Activated T-helper 2 cell treated with anti-CD3 and anti-CD28 coated beads, Interferon-gamma antibody, Interleukin-2, Interleukin-4, amounts not matched to agents 10 μg/mL and 5 μg/mL and 100 μg/mL, durations not matched to agents 14 hours and 24 hours and 36 hours (primary cell): ENCODE data around the gene MPHOSPH10. TPM values are rescaled to one million over a fixed set of nuclear protein-coding genes. Genes with fewer than 3 reads are reported as not detected.
"Not testable (repeated sequence)": the region's sequence is repeated elsewhere in the genome, so short reads cannot be mapped to it uniquely, and the experiment has no call there.

Experiments
- DNase-seq: peaks from one replicate; pipeline ENCODE4 v3.0.0; 2021; ENCODE audit warnings: low spot score
- H3K27ac Mint-ChIP-seq: one replicate; pipeline ENCODE4 v1.8.0; 2021; ENCODE audit warnings: mixed read lengths
- H3K27me3 Mint-ChIP-seq: one replicate; pipeline ENCODE4 v1.8.0; 2021; ENCODE audit warnings: low read depth, mixed read lengths
- H3K36me3 Mint-ChIP-seq: one replicate; pipeline ENCODE4 v1.8.0; 2021; ENCODE audit warnings: low read depth, mixed read lengths
- H3K4me1 Mint-ChIP-seq: one replicate; pipeline ENCODE4 v1.8.0; 2021; ENCODE audit warnings: low read depth, mixed read lengths
- H3K4me3 Mint-ChIP-seq: one replicate; pipeline ENCODE4 v1.8.0; 2021; ENCODE audit warnings: low read depth, mild to moderate bottlenecking, moderate library complexity, mixed read lengths
- H3K9me3 Mint-ChIP-seq: one replicate; pipeline ENCODE4 v1.8.0; 2021; ENCODE audit warnings: mixed read lengths
- intact Hi-C: fragments of 100-400 bp; cut with micrococcal nuclease; formaldehyde crosslinking; loops from one replicate; pipeline ENCODE4 v1.15.1; 2023
- total RNA-seq: library from RNA; stranded (reverse); gene quantifications from 2 replicates; pipeline ENCODE4 v1.2.3, GENCODE V29; 2022

MPHOSPH10 gene
- total RNA-seq, 1 donor from 2014 or later, result 52.3 TPM

DNA sequence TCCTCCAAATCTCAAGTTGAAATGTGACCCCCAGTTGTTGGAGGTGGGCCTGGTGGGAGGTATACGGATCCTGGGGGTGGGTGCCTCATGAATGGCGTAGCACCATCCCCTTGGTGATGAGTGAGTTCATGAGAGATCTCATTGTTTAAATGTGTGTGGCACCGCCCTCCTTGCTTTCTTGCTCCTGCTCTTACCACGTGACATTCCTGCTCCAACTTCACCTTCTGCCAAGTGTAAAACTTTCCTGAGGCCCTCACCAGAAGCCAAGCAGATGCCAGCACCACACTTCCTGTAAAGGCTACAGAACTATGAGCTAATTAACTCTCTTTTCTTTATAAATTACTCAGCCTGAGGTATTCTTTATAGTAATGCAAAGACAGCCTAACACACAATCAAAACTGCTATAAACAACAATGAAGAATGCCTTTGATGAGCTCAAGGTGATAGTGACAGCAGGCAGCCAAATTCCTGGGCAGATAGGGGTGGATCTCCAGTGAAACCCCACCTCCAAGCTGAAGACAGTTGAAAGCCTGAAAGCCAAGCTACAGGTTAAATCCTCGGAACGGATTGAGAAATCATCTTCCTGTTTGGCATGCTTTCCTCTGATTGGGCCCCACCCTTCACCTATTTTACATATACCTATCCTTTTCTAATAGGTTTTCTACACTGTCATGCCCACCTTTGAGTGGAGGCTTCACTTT is 27.3 kb upstream of the MPHOSPH10 start:
- intact Hi-C loops, result no loop called here
- no peak overlapping the region for H3K4me3 Mint-ChIP-seq
- no peaks in the 10 kb centered on the region for H3K9me3 Mint-ChIP-seq
- DNase-seq, result no peak
- no peak overlapping the region for H3K27ac Mint-ChIP-seq
- peaks cover 1% of the 10 kb centered on the region for H3K36me3 Mint-ChIP-seq
- peaks cover 4% of the 10 kb centered on the region for H3K4me1 Mint-ChIP-seq
- peaks cover 2% of the 10 kb centered on the region for H3K27me3 Mint-ChIP-seq

DNA sequence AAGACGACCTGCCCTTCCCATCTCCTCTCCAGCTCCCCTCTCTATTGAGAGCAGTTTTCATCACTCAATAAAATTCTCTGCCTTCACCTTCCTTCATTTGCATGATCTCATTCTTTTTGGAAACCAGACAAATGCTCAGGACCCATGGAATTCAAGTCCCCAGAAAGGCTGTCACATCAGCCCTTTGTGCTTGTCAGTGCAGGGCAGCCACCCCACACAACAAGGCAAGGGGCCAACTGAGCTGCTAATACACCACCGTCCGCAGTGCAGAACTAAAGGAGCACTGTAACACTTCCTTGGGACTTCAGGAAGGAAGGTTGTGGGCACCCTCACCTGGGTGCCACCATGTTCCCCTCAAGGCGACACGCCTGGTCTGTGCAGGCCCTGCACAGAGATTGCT is 26.6 kb upstream of the MPHOSPH10 start:
- Mint-ChIP-seq H3K27me3 (peaks cover 2% of the 10 kb centered on the region), H3K9me3 (no peaks in the 10 kb centered on the region), H3K4me1 (peaks cover 4% of the 10 kb centered on the region), H3K4me3 (no peak overlapping the region), H3K27ac (no peak overlapping the region), H3K36me3 (peaks cover 6% of the 10 kb centered on the region)
- intact Hi-C loops, result no loop called here
- DNase-seq, result no peak

DNA sequence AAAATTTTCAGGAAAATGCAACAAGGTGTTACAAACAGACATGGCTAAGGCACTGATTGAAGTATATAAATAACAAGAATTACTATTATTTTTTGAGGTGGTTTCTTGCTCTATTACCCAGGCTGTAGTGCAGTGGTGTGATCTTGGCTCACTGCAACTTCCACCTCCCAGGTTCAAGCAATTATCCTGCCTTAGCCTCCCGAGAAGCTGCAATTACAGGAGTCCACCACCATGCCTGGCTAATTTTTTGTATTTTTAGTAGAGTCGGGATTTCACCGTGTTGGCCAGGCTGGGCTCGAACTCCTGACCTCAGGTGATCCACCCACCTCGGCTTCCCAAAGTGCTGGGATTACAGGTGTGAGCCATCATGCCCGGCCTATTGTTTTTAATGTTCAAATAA is 24.0 kb upstream of the MPHOSPH10 start:
- H3K27me3 Mint-ChIP-seq, intact Hi-C loops, H3K9me3 Mint-ChIP-seq, H3K4me1 Mint-ChIP-seq, H3K27ac Mint-ChIP-seq, H3K4me3 Mint-ChIP-seq, DNase-seq: not testable (repeated sequence)
- H3K36me3 Mint-ChIP-seq, result peaks cover 16% of the 10 kb centered on the region

DNA sequence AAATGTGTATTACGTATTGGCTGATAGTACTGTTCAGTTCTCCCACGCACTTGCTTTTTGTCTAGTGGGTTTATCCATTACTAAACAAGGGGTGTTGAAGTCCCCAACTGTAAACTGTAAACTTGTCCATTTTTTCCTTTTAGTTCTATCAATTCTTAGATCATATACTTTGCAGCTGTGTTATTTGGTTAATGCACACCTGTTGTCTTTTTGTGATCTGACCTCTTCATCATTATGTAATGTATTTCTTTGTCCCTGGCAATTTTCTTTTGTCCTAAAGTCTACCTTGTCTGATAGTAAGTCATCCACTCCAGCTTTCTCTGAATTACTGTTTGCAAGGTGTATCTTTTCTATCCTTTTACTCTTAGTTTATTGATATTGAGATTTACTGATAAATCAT is 22.3 kb upstream of the MPHOSPH10 start:
- Mint-ChIP-seq H3K36me3 (peaks cover 19% of the 10 kb centered on the region), H3K4me3 (no peak overlapping the region), H3K9me3 (no peaks in the 10 kb centered on the region), H3K27me3 (no peaks in the 10 kb centered on the region), H3K27ac (no peak overlapping the region), H3K4me1 (peaks cover 8% of the 10 kb centered on the region)
- no peak for DNase-seq
- intact Hi-C loops, result no loop called here

DNA sequence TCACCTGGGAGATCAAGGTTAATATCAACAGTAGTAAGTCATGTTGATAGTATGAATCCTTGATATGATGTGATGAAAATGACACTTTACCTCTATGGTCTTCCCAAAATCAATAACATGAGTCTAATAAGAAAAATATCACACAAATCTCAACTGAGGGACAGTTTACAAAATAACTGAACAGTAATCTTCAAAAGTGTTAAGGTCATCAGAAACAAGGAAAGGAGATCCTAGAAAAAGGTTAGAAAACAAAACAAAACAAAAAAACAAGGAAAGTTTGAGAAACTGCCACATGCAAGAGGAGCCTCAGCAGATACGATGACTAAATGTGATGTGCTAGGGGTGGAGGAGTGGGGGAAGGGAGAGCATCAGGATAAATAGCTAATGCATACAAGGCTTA is 16.6 kb upstream of the MPHOSPH10 start:
- Mint-ChIP-seq H3K4me1 (peaks cover 8% of the 10 kb centered on the region), H3K27me3 (no peaks in the 10 kb centered on the region), H3K9me3 (no peaks in the 10 kb centered on the region), H3K27ac (no peak overlapping the region), H3K4me3 (no peak overlapping the region), H3K36me3 (peaks cover 28% of the 10 kb centered on the region)
- DNase-seq, result no peak
- intact Hi-C loops, result no loop called here

DNA sequence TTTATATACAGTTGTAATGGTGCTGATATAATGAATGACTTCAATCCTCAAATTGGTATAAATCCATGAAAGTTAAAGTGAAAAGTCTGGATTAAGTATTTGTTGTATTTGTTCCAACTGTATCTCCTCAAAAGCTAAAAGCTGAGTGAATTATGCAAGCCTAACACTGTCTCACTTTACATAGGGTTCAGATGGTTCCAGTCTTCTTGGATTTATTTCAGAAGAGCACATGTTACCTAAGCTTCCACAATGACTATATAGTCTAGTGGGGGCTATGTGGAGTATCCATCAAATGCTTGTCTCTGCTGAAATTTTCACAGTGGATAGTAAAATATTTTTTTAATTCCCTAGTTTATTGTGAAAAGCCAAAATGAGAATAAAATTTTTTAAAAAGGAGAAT is 13.4 kb upstream of the MPHOSPH10 start:
- no peak for DNase-seq
- Mint-ChIP-seq H3K36me3 (peaks cover 25% of the 10 kb centered on the region), H3K27ac (no peak overlapping the region), H3K4me1 (peaks cover 3% of the 10 kb centered on the region), H3K27me3 (no peaks in the 10 kb centered on the region), H3K4me3 (no peak overlapping the region), H3K9me3 (no peaks in the 10 kb centered on the region)
- intact Hi-C loops, result no loop called here

DNA sequence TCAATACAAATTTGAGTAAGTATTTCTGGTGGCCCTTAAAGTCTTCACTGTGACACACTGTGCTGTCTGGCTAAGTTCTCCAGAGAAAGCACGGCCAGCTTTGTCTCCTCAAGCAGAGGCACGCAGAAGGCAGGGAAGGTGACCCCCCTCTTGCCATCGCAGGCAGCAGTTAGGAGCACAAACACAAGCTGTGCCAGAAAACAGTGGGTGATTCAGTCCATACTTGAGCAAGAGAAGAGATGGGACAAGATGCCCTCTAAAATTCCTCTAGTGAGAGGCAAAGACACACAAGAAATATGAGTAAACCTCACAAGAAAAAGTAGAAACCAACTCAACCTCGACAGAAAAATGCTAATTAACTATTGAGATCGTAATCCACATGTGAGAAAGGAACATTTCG is 10.2 kb upstream of the MPHOSPH10 start:
- intact Hi-C loops, result no loop called here
- Mint-ChIP-seq H3K27ac (no peak overlapping the region), H3K36me3 (peaks cover 24% of the 10 kb centered on the region), H3K9me3 (no peaks in the 10 kb centered on the region), H3K27me3 (no peaks in the 10 kb centered on the region), H3K4me1 (no peaks in the 10 kb centered on the region), H3K4me3 (no peak overlapping the region)
- DNase-seq, result no peak

DNA sequence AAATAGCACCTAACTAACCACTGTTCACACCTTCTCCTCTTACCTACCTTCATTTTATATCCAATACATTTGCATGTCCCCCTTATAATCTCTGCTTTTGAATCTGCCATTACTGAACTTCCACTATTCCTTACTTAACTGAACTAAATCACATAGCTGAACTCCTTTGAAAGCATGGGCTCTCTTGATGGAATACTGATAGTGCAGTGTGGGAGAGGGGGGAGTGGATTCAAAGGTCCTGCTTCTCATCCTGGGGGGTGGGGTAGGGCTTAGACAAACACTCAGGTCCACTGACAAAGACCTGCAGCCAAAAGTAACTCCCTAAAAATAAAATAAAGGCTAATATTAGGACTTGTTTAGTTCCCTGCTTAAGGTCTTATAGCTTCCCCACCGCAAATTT is 9.0 kb upstream of the MPHOSPH10 start:
- Mint-ChIP-seq H3K4me1 (no peaks in the 10 kb centered on the region), H3K4me3 (no peak overlapping the region), H3K27ac (no peak overlapping the region), H3K36me3 (peaks cover 20% of the 10 kb centered on the region), H3K27me3 (no peaks in the 10 kb centered on the region), H3K9me3 (no peaks in the 10 kb centered on the region)
- intact Hi-C loops, result no loop called here
- no peak for DNase-seq

DNA sequence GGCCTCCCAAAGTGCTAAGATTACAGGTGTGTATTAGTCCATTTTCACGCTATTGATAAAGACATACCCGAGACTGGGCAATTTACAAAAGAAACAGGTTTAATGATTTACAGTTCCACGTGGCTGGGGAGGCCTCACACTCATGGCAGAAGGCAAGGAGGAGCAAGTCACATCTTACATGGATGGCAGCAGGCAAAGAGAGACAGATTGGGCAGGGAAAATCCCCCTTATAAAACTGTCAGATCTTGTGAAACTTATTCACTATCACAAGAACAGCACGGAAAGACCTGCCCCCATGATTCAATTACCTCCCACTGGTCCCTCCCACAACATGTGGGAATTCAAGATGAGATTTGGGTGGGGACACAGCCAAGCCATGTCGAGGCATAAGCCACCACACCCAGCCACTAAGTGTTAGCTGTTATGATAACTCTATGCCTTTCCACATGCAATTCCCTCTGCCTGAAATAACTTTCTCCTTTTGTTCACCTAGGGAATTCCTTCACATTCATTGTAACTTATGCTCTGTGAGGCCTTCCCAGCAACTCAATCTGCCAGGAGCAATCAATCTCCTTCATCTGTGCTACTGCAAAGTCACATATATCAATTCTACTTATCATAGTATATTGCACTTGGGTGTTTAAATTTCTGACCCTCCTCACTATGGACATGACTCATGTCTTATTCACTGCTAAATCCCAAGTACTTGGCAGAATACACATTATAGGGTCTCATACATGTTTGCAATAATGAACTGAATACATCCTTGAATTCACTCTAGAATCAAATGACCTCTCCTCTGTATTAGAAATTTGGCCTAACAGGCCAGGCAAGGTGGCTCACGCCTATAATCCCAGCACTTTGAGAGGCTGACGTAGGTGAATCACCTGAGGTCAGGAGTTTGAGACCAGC is 7.8 kb upstream of the MPHOSPH10 start:
- Mint-ChIP-seq H3K36me3 (peaks cover 20% of the 10 kb centered on the region), H3K27ac (no peak overlapping the region), H3K4me1 (peaks cover 1% of the 10 kb centered on the region), H3K9me3 (no peaks in the 10 kb centered on the region), H3K27me3 (no peaks in the 10 kb centered on the region), H3K4me3 (no peak overlapping the region)
- intact Hi-C loops, result no loop called here
- no peak for DNase-seq

DNA sequence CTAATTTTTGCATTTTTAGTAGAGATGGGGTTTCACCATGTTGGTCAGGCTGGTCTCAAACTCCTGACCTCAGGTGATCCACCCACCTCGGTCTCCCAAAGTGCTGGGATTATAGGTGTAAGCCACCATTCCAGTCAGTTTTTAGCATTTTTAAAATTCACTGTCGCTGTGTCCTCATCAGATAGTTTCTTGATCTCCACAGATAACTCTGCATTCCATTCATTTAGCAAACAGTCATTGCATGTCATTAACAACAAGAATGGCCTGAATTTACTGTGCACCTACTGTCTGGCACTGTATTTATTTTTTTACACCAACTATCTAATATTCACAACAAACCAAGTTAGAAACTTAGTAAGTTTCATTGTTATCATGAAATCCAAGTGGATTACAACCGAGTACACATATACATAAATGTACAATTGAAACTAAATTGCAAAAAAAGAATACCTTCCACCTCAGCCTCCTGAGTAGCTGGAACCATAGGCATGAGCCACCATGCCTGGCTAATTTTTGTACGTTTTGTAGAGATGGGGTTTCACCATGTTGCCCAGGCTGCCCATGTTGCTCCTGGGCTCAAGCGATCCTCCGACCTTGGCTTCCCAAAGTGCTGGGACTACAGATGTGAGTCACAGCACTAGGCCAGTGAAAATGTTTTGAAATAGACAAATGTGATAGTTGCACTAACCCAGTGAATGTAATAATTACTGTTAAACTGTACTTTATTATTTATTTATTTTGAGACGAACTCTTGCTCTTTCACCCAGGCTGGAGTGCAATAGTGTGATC is 4.7 kb upstream of the MPHOSPH10 start:
- Mint-ChIP-seq H3K36me3 (peaks cover 25% of the 10 kb centered on the region), H3K4me1 (peaks cover 13% of the 10 kb centered on the region), H3K9me3 (no peaks in the 10 kb centered on the region), H3K27me3 (no peaks in the 10 kb centered on the region), H3K4me3 (no peak overlapping the region), H3K27ac (no peak overlapping the region)
- intact Hi-C loops, result no loop called here
- DNase-seq, result no peak

DNA sequence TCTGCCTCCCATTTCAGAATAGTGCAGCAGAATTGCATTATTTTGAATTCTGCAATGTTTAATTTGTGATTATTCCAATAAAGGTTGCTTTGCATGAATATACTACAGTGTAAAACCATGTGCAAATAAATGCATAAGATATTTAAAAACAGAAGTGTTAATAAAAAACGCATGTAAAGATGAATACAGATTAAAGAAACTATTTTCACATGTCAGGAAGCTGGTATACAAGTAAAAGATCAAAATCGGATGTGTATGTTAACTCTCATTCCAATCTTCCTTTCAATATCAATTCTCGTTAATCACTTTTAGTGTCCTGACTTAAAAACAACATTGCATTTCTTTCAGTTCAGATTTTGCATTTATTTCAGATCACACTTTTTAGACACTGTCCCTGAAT is 3.5 kb upstream of the MPHOSPH10 start:
- Mint-ChIP-seq H3K4me1 (peaks cover 13% of the 10 kb centered on the region), H3K27ac (no peak overlapping the region), H3K36me3 (peaks cover 19% of the 10 kb centered on the region), H3K4me3 (no peak overlapping the region), H3K9me3 (no peaks in the 10 kb centered on the region), H3K27me3 (no peaks in the 10 kb centered on the region)
- intact Hi-C loops, result no loop called here
- DNase-seq, result no peak

DNA sequence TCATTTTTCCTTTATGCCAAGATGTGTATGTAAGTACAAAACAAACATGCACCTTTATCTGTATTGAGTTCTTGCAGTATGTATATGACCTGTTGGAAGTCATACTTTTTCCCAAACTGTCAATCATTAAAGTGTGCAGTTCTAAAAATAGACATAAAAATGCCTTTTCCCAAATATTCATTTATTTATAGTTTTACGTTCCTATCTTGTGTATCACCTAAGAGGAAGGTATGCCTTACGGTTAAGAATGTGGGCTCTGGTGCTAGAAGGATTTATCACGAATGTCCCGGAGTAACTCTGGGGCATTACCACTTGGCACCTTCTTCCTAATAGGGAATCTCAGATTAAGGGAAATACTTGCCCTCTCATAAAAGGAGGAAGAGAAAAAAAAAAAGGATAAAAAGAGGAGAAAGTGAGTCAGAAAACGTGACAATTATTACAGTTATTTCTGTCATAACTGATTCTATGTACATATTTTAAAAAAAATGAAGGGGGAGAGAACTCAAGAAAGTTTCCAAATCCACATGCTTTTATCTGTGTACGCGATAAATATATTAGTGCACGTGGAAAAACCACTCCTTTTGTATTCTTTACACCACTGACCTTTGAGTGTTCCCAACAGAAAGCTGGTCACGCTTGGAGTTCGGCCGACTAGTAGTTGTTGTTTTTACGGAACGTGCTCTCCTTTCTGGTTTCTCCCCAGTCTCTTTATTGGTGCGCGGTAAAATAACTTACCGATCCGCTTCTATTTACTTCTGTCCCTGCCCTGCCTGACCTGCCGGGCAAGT is 1.1 kb upstream of the MPHOSPH10 start:
- Mint-ChIP-seq H3K4me3 (no peak overlapping the region), H3K36me3 (peaks cover 11% of the 10 kb centered on the region), H3K27ac (no peak overlapping the region), H3K27me3 (no peaks in the 10 kb centered on the region), H3K9me3 (no peaks in the 10 kb centered on the region), H3K4me1 (peaks cover 13% of the 10 kb centered on the region)
- intact Hi-C loops, result no loop called here
- DNase-seq, result no peak
